HL-60 (cell line): ENCODE data around the gene GTF2IRD1.

Experiments used
- CTCF ChIP-seq: IDR thresholded peaks from one replicate; pipeline ENCODE4 v1.5.1; 2011; ENCODE audit warnings: low read length, control low read depth, inconsistent platforms; ENCODE audit not compliant: insufficient read depth
- REST ChIP-seq: IDR thresholded peaks from 2 replicates; pipeline ENCODE4 v1.6.1; 2012; ENCODE audit warnings: low read depth; ENCODE audit not compliant: insufficient replicate concordance

GRCh38 chr7:74404741-74405140, 49.0 kb upstream of the GTF2IRD1 start:
- TF ChIP-seq CTCF, result no peak
- TF ChIP-seq REST, result no peak
